ENCODE results near the gene PDZD2.

DNA sequence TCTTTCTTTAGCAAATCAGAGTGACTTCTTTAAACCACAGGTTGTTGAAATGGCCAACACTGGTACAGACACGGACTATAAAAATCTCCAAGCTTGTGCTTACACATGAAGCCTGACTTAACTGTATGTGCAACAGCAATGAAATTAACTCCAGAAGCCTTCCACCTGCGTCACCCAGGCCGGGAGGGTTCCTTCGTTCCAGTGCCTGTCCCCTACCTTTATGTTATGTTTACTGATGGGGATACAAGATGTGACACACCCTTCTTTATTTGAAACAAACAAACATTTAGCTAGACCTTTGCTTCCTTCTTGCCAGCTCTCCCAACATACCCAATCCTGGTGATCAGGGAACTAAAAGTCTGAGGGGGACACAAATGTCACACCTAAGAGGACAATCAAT is 469.2 kb downstream of the PDZD2 start:
- TF ChIP-seq, protein P1, sequence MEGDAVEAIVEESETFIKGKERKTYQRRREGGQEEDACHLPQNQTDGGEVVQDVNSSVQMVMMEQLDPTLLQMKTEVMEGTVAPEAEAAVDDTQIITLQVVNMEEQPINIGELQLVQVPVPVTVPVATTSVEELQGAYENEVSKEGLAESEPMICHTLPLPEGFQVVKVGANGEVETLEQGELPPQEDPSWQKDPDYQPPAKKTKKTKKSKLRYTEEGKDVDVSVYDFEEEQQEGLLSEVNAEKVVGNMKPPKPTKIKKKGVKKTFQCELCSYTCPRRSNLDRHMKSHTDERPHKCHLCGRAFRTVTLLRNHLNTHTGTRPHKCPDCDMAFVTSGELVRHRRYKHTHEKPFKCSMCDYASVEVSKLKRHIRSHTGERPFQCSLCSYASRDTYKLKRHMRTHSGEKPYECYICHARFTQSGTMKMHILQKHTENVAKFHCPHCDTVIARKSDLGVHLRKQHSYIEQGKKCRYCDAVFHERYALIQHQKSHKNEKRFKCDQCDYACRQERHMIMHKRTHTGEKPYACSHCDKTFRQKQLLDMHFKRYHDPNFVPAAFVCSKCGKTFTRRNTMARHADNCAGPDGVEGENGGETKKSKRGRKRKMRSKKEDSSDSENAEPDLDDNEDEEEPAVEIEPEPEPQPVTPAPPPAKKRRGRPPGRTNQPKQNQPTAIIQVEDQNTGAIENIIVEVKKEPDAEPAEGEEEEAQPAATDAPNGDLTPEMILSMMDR (IDR thresholded peaks at IDR 0.05), result no peak
- TF ChIP-seq ZFX (IDR thresholded peaks at IDR 0.05; ENCODE audit: borderline replicate concordance), result no peak

Data from 22Rv1 (cell line).